HepG2 (cell line): ENCODE measurements around the gene ACOT8. TPM values are rescaled to one million over a fixed set of nuclear protein-coding genes. Genes with fewer than 3 reads are reported as not detected.

Experiments
- FLYWCH1 ChIP-seq: sonication (generic); formaldehyde crosslinking; IDR thresholded peaks from 2 replicates; pipeline ENCODE4 v1.8.1; 2023; ENCODE audit warnings: mild to moderate bottlenecking, missing genetic modification reagents
- KIAA2018 ChIP-seq: sonication (generic); formaldehyde crosslinking; IDR thresholded peaks from 2 replicates; pipeline ENCODE4 v1.5.0; 2020; ENCODE audit warnings: mild to moderate bottlenecking, missing genetic modification reagents, borderline replicate concordance
- KLF12 ChIP-seq: sonication (generic); formaldehyde crosslinking; IDR thresholded peaks from 2 replicates; pipeline ENCODE4 v1.4.0; 2020; ENCODE audit warnings: missing genetic modification reagents, borderline replicate concordance
- SRSF9 ChIP-seq: fragments of 200-400 bp; formaldehyde crosslinking; IDR thresholded peaks from 2 replicates; pipeline ENCODE4 v1.6.1; 2018; ENCODE audit warnings: borderline replicate concordance, mild to moderate bottlenecking, low read depth, low read length; ENCODE audit not compliant: insufficient read depth, poor library complexity, severe bottlenecking
- polyA plus RNA-seq, 8 experiments: library from polyadenylated mRNA; depleted of rRNA in 3 of 8; stranded (reverse) in 7 of 8; unstranded in 1 of 8; fragments of >200 nt; fragmentation: Illumina TruSeq in 4 of 8; extraction: Trizol in 4 of 8; gene quantifications; 2 replicates each; pipeline versions ENCODE4 v1.2.1 to v1.2.3, GENCODE V29; 2011 to 2016; ENCODE audit warnings: low read depth in 4 of 8, missing spikeins in 1 of 8, mixed read lengths in 1 of 8; ENCODE audit not compliant: insufficient read depth in 1 of 8
- total RNA-seq, 5 experiments: library from RNA; depleted of rRNA; stranded (reverse); fragments of >200 nt; fragmentation: Illumina TruSeq; extraction: Trizol; gene quantifications; 2 replicates each; pipeline ENCODE4 v1.2.3, GENCODE V29; 2016; ENCODE audit warnings: low read depth in 1 of 5
- TF ChIP-seq, protein P1 (sequence below): sonication (generic); formaldehyde crosslinking; IDR thresholded peaks from 2 replicates; pipeline ENCODE4 v1.5.0; 2020; ENCODE audit warnings: missing genetic modification reagents
- TF ChIP-seq, protein P2 (sequence below): IDR thresholded peaks from 2 replicates; pipeline ENCODE4 v1.6.1; 2012; ENCODE audit warnings: low read length, improper control_type of control experiment
- TF ChIP-seq, protein P3 (sequence below): sonication (generic); formaldehyde crosslinking; IDR thresholded peaks from 2 replicates; pipeline ENCODE4 v1.4.0; 2020; ENCODE audit warnings: missing genetic modification reagents, mild to moderate bottlenecking, borderline replicate concordance
- TF ChIP-seq, protein P4 (sequence below): sonication (generic); formaldehyde crosslinking; IDR thresholded peaks from 2 replicates; pipeline ENCODE4 v1.8.0; 2022; ENCODE audit warnings: mild to moderate bottlenecking, missing genetic modification reagents, moderate library complexity

ACOT8 gene
- total and polyA plus RNA-seq, 2 of the 13 experiments (the other 11 are each of a cell fraction or from before 2014, with no cell fraction given), result 31.4 to 45.5 TPM

GRCh38 chr20:45823949-45824835 is 33.0 kb downstream of the ACOT8 start (continued):
- TF ChIP-seq SRSF9, result no peak
- TF ChIP-seq KIAA2018, result no peak
- TF ChIP-seq, protein P1, sequence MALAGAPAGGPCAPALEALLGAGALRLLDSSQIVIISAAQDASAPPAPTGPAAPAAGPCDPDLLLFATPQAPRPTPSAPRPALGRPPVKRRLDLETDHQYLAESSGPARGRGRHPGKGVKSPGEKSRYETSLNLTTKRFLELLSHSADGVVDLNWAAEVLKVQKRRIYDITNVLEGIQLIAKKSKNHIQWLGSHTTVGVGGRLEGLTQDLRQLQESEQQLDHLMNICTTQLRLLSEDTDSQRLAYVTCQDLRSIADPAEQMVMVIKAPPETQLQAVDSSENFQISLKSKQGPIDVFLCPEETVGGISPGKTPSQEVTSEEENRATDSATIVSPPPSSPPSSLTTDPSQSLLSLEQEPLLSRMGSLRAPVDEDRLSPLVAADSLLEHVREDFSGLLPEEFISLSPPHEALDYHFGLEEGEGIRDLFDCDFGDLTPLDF (CRISPR knock-in tag), result no peak
- TF ChIP-seq, protein P2, sequence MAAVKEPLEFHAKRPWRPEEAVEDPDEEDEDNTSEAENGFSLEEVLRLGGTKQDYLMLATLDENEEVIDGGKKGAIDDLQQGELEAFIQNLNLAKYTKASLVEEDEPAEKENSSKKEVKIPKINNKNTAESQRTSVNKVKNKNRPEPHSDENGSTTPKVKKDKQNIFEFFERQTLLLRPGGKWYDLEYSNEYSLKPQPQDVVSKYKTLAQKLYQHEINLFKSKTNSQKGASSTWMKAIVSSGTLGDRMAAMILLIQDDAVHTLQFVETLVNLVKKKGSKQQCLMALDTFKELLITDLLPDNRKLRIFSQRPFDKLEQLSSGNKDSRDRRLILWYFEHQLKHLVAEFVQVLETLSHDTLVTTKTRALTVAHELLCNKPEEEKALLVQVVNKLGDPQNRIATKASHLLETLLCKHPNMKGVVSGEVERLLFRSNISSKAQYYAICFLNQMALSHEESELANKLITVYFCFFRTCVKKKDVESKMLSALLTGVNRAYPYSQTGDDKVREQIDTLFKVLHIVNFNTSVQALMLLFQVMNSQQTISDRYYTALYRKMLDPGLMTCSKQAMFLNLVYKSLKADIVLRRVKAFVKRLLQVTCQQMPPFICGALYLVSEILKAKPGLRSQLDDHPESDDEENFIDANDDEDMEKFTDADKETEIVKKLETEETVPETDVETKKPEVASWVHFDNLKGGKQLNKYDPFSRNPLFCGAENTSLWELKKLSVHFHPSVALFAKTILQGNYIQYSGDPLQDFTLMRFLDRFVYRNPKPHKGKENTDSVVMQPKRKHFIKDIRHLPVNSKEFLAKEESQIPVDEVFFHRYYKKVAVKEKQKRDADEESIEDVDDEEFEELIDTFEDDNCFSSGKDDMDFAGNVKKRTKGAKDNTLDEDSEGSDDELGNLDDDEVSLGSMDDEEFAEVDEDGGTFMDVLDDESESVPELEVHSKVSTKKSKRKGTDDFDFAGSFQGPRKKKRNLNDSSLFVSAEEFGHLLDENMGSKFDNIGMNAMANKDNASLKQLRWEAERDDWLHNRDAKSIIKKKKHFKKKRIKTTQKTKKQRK, result no peak
- TF ChIP-seq, protein P3, sequence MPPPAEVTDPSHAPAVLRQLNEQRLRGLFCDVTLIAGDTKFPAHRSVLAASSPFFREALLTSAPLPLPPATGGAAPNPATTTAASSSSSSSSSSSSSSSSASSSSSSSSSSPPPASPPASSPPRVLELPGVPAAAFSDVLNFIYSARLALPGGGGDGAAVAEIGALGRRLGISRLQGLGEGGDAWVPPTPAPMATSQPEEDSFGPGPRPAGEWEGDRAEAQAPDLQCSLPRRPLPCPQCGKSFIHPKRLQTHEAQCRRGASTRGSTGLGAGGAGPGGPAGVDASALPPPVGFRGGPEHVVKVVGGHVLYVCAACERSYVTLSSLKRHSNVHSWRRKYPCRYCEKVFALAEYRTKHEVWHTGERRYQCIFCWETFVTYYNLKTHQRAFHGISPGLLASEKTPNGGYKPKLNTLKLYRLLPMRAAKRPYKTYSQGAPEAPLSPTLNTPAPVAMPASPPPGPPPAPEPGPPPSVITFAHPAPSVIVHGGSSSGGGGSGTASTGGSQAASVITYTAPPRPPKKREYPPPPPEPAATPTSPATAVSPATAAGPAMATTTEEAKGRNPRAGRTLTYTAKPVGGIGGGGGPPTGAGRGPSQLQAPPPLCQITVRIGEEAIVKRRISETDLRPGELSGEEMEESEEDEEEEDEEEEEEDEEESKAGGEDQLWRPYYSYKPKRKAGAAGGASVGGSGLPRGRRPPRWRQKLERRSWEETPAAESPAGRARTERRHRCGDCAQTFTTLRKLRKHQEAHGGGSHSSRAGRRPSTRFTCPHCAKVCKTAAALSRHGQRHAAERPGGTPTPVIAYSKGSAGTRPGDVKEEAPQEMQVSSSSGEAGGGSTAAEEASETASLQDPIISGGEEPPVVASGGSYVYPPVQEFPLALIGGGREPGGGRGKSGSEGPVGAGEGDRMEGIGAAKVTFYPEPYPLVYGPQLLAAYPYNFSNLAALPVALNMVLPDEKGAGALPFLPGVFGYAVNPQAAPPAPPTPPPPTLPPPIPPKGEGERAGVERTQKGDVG (CRISPR knock-in tag), result peak; percentile 83; the same call in 1 of the 2 replicates
- TF ChIP-seq, protein P4, sequence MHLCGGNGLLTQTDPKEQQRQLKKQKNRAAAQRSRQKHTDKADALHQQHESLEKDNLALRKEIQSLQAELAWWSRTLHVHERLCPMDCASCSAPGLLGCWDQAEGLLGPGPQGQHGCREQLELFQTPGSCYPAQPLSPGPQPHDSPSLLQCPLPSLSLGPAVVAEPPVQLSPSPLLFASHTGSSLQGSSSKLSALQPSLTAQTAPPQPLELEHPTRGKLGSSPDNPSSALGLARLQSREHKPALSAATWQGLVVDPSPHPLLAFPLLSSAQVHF, result 0 out of 2 replicates have a peak, but pooled peaks have one; percentile 46
- TF ChIP-seq KLF12 (CRISPR knock-in tag), result no peak
- TF ChIP-seq FLYWCH1 (CRISPR knock-in tag), result no peak
